NOMO-1 treated with DMSO at 0.1 percent for 48 hours (cell line): ENCODE data around the gene ARHGAP26.

Source experiments
- DNase-seq: peaks from one replicate; lab custom pipeline; 2025; ENCODE audit not compliant: unreplicated experiment; lab: John Stamatoyannopoulos, UW

ARHGAP26 gene

GRCh38 chr5:142900927-142901326, 130.8 kb downstream of the ARHGAP26 start:
- no peak for DNase-seq

GRCh38 chr5:142901476-142902185, 131.5 kb downstream of the ARHGAP26 start:
- DNase-seq, result no peak

- DNase-seq, result peak; percentile 69
Measured at GRCh38 chr5:142902186-142902965, 132.2 kb downstream of the ARHGAP26 start.

GRCh38 chr5:142904416-142904815, 134.2 kb downstream of the ARHGAP26 start:
- no peak for DNase-seq

GRCh38 chr5:142905348-142905747, 135.2 kb downstream of the ARHGAP26 start:
- DNase-seq, result no peak

- no peak for DNase-seq
Measured at GRCh38 chr5:142906863-142907671, 136.9 kb downstream of the ARHGAP26 start.

GRCh38 chr5:142908659-142909058, 138.5 kb downstream of the ARHGAP26 start:
- DNase-seq, result no peak

- DNase-seq, result no peak
Measured at GRCh38 chr5:142910128-142910527, 140.0 kb downstream of the ARHGAP26 start.

- no peak for DNase-seq
Measured at GRCh38 chr5:142911170-142911569, 141.0 kb downstream of the ARHGAP26 start.

- DNase-seq, result no peak
Measured at GRCh38 chr5:142911775-142912174, 141.6 kb downstream of the ARHGAP26 start.

- no peak for DNase-seq
Measured at GRCh38 chr5:142913728-142914338, 143.7 kb downstream of the ARHGAP26 start.

- no peak for DNase-seq
Measured at GRCh38 chr5:142915038-142915437, 144.9 kb downstream of the ARHGAP26 start.

GRCh38 chr5:142915813-142916424, 145.7 kb downstream of the ARHGAP26 start:
- DNase-seq, result peak; percentile 79

- DNase-seq, result peak; percentile 49
Measured at GRCh38 chr5:142918959-142919635, 148.9 kb downstream of the ARHGAP26 start.

- no peak for DNase-seq
Measured at GRCh38 chr5:142920849-142921612, 150.9 kb downstream of the ARHGAP26 start.

GRCh38 chr5:142922223-142922952, 152.2 kb downstream of the ARHGAP26 start:
- peak; percentile 43 for DNase-seq

GRCh38 chr5:142924135-142924883, 154.1 kb downstream of the ARHGAP26 start:
- peak; percentile 83 for DNase-seq

- no peak for DNase-seq
Measured at GRCh38 chr5:142925795-142926194, 155.6 kb downstream of the ARHGAP26 start.
